SKM-1 treated with dmso at 0.1 percent for 144 hours (cell line): ENCODE results near the gene EBF3.

ENCODE experiments used
- DNase-seq: peaks from one replicate; lab custom pipeline; 2025; ENCODE audit not compliant: unreplicated experiment; lab: John Stamatoyannopoulos, UW

Gene EBF3

GRCh38 chr10:129945526-129945925, 18.5 kb downstream of the EBF3 start:
- no peak for DNase-seq

GRCh38 chr10:129945064-129945463, 19.0 kb downstream of the EBF3 start:
- DNase-seq, result no peak

GRCh38 chr10:129944456-129944855, 19.6 kb downstream of the EBF3 start:
- no peak for DNase-seq

- DNase-seq, result no peak
Measured at GRCh38 chr10:129942936-129943715, 20.9 kb downstream of the EBF3 start.

GRCh38 chr10:129942391-129942790, 21.7 kb downstream of the EBF3 start:
- no peak for DNase-seq

DNA sequence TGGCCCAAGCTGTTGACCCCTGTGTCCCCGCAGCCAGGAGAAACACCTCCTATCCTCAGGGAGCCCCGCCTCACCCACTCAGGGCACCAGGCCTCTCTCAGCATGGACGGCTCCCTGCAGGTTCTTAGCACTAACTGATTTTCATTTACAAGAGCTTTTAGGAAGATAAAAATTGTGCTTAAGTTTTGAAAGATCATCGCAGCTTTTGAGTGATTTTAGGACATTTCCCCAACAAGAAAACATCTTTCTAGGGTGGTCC, 22.1 kb downstream of the EBF3 start:
- DNase-seq, result no peak

GRCh38 chr10:129941199-129942018, 22.7 kb downstream of the EBF3 start:
- no peak for DNase-seq

GRCh38 chr10:129940617-129941198, 23.4 kb downstream of the EBF3 start:
- DNase-seq, result no peak

DNA sequence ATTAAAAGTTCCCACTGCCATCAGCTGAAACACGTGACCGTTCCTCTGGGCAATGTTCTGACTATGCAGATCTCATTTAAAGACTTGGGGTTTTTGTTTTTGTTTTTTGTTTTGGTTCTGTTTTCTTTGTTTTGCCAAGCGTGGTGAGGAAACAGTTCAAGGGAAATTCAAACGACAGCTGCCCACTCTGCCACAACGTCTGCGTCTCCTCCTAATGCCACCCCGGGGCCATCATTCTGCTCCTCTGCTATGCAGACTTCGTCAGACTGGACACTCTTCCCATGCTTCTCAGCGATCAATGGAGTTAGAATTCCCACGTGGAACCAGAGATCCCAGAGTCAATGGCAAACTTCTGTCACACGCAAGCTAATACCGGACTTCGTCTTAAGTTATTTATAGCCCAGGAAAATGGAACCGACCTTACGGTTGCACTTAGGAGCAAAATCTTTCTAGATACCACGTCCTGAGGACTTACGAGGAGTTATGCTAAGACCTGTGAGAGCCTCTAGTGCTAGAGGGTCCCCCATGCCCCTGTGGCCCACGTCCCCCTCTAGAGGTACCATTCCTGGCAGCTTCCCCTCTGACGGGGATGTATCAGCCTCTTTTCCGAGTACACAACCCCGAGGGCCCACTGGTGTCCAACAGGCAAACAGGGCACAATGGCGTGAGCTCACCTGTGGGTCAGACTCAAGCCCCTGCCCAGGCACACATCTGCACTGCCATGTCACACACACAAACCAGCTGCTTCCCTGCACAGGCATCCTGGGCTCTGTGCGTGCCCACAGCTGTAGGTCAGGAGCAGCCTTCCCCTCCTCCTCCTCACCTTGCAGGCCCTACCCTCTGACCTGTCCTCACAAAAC, 24.4 kb downstream of the EBF3 start:
- DNase-seq, result no peak

- no peak for DNase-seq
Measured at GRCh38 chr10:129938460-129938859, 25.6 kb downstream of the EBF3 start.

DNA sequence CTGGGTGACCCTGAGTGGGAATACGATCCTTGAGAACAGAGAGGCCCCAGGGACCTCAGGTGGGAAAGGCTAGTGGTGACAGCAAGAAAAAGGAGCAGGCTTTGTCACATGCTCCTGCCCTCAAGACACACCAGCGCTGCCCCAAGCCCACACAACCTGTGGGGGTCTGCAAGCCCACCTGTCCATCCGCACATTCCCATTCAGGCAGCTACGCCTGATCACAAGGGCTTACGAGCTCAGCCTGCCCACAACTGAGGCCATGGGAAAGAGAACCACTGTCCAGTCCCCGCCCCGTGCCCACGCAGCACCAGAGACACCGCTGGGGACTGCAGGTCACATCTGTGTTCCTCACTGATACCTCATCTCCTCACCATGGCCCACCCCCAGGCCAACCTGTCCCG, 26.7 kb downstream of the EBF3 start:
- DNase-seq, result no peak

DNA sequence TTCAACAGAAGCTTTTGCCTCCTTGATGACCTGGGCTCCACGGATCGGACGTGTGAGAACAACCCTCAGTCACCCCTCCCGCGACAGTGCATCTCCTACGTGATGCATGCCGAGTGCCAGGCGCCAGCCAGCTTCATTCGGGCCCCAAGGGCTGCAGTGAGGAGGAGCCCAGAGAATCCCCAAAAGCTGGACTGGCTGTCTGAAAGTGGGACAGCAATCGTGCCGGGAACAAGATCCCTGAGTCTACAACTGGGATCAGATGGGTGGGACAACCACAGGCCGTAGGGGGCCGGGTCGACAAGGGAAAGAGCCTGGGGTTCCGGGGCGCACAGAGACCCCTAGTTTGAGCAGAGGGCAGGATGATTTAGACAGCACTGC, 27.2 kb downstream of the EBF3 start:
- no peak for DNase-seq

DNA sequence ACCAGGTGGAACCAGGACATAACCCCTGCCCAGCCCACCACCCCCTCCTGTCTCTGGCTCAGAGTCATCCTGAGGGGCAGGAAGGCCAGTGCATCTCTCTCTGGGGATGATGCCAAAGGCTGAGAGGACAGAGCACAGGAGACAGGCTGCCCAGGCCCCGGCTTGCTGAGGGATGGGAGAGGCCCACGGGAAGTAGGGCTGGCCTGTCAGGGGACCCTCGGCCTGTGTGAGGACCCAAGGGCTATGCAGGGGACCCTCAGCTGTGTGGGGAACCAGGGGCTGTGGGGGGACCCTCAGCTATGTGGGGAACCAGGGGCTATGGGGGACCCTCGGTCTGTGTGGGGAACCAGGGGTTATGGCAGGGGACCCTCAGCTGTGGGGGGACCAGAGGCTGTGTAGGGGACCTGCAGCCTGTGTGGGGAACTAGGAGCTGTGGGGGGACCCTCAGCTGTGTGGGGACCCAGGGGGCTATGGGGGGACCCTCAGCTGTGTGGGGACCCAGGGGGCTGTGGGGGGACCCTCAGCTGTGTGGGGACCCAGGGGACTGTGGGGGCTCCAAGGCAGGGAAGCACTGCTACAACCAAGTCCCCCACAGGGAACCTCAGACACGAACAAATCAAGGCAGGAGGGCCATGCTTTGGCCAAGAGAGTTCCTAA, 27.7 kb downstream of the EBF3 start:
- DNase-seq, result no peak

DNA sequence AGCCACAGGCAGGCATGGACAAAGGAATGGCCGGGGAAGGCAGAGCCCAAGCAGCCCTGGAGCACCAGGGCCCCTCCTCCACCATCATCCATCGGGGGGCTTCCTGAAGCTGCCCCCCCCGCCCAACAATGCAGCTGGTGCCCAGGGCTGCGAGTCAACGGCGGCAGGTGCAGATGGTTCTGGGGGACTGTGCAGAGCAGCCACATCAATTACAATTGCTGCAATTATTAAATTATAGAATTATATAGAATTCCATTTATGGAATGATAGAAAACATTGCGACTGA, 28.3 kb downstream of the EBF3 start:
- DNase-seq, result no peak

DNA sequence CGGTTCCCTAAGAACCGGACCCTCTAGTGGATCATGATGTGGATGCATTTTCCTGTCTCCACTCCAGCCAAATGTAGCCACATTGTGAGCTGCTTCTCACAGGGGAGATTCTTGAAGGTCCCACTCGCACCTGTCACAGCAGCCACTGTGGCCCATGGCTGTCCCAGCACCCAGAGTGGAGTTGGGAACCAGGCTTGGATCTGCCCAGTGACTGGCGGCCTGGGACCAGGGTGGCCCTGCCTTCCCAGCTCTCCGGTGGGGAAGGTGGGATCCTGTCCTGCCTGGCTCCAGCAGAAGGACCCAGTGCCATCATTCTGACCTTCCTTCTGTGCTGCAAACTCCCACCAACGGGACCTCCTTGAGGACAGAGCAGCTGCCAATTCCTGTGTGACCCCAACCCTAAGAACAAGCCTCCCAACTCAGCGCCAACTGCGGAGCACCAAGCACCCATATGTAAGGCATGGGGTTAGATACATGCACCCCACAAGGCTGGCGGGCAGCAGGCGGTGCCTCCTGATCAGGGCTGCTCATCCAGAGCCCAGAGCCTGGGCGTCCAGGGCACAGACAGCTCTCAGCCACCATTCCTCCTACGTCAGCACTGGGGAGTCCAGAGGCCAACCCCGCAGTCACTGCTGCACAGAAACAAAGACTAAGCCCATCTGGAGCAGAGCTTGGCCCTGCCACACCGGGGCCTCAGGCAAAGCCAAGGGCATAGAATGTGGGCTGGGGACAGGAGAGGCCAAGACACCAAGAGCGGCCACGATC, 28.8 kb downstream of the EBF3 start:
- no peak for DNase-seq

GRCh38 chr10:129934196-129934925, 29.7 kb downstream of the EBF3 start:
- no peak for DNase-seq

GRCh38 chr10:129933456-129934092, 30.5 kb downstream of the EBF3 start:
- DNase-seq, result no peak

DNA sequence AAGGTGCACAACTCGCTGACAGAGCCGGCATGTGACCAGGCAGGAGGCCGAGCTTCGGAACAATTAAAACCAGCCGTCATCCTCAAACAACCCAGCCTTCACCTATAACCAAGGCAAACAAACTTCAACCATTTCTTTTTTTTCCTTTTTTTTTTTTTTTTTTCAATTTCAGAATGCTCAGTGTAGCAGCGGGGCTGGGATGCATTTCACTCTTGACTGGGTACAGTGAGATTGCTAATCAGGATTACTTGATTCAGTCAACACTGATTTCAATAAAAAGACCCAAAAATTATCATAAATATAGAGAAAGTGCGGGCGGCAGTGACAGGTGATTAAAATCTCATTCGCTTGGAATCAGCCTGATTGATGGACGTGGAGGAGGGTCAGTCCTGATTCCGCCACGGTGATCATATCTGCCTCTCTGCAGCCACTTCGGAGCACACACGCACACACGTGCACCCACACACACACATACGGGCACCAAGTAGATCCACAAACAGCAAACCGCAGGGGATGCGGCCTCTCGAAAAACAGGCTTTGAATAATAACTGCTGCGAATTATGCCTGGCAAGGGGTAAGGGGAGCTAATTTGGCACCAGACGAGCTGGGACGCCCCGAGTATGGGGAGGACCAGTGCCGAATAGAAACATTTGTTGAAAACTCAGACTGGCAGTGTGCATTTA, 31.2 kb downstream of the EBF3 start:
- no peak for DNase-seq

DNA sequence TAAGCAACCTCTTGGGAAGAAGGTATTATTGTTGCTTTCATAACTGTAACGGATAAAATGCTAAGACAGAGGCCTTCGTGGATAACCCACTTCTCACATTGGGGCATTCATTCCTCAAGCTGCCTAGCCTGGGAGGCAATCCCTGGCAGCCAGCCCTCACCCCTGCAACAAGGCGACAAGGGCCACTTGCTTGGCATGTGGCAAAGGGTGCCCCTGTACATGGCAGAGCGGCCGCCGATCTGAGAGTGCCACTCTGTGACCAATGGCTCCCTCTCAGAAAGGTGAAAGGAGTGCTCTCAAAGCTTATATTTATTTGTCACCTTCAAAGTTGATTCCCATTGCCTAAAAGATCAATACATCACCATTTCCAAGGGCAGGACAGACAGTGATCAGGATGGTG, 31.9 kb downstream of the EBF3 start:
- no peak for DNase-seq
